SH-SY5Y (cell line): ENCODE results near the gene MAS1.
A peak's percentile ranks its signal among the peaks of the same experiment; 100 is the strongest.

Experiments used
- GATA2 ChIP-seq: IDR thresholded peaks from 2 replicates; pipeline ENCODE4 v1.6.1; 2011; ENCODE audit warnings: mild to moderate bottlenecking, low read depth, low read length
- GATA3 ChIP-seq: IDR thresholded peaks from 2 replicates; pipeline ENCODE4 v1.6.1; 2011; ENCODE audit warnings: low read depth, mild to moderate bottlenecking, low read length, moderate library complexity

Gene MAS1

DNA sequence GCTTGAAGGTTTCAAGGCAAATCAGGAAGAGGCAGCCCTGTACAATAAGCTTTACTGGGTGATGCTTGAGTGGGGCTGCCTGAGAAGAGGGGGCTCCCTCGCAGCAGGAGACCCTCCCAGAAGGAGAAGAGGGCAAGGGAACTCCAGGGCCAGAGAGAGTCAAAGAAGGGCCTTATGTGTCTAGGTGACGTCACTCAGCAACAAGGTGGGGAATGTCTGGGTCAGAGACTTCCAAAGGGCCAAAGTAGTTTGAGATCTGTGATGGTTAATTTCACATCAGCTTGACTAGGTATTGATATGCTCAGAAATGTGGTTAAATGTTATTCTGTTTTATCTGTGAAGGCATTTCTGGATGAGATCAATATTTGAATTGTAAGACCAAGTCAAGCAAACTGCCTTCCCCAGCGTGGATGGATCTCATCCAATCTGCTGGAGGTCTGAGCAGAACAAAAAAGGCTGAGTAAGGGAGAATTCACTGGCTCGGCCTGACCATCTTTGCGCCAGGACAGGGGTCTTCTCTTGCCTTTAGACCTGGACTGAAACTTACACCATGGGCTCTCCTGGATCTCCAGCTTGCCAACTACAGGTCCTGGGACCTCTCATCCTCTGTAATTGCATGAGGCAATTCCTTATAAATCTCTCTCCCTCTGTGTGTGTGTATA lies 35.9 kb downstream of the MAS1 start:
- no peak for TF ChIP-seq GATA3
- no peak for TF ChIP-seq GATA2

DNA sequence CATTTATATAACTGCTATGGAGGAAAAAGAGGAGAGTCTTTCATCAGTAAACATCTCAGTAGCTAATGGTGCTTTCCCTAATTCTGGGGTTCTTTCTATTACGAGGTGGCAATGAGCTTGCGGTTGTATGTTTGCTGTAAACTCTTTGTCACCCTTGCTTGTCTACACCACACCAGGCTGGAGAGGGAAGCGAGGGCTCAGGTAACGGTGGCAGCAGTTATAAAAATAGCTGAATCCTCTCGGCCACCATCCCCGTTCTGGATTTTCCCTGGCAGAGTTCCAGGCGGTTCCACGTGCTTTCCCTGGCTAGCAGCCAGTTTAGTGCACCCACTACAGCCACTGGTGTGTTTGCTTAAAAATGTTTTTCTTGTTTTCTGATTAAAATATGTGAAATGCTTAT lies 39.0 kb downstream of the MAS1 start:
- no peak for TF ChIP-seq GATA2
- TF ChIP-seq GATA3, result no peak

DNA sequence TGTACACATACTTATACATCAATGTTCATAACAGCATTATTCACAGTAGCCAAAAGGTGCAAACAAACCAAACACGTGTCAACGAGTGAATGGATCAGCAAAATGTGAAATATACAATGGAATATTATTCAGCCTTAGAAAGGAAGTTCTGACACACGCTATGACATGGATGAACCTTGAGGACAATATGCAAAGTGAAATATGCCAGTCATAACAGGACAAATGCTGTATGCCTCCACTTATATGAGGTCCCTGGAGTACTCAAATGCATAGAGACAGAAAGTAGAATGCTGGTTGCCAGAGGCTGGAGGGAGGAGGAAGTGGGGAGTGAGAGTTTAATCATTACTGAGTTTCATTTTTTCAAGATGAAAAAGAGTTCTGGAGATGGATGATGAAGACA lies 40.3 kb downstream of the MAS1 start:
- no peak for TF ChIP-seq GATA3
- no peak for TF ChIP-seq GATA2

DNA sequence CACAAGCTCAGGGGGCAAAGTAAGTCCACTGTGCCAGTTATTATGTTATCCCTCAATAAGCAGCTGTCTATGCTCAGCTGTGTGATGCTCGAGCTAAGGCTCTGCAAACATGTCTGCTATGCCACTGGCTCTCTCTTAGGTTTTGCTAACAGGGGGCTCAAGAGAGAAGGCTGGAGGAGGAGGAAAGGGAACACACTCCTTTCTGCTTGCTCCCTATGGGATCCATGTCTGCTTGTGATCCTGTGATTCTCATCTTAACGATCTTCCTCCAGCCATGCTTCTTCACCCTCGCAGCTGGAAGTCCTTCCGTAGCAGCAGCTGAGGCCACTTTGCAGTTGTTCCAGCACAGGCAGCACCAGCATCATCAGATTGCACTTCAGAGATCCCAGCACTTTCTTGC lies 41.1 kb downstream of the MAS1 start:
- TF ChIP-seq GATA3, result no peak
- TF ChIP-seq GATA2, result no peak

DNA sequence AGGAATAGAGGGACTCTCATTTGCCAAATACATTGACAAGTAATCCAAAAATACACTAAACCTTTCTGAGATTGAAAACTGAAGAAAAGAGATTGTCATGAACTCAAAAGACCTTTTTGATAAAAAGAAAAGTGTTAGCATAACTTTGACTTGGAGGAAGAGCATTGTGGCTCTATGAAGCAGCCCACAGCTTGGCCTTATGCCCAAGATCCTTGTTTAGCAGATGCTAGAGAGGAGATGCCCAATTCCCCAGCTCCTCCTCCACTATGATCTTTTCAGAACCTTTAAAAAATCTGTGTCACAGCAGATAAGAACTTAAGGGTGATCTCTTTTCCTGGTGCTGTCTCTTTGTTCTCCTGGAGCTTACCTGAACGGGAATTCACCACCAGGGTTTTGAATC lies 42.3 kb downstream of the MAS1 start:
- no peak for TF ChIP-seq GATA3
- TF ChIP-seq GATA2, result no peak

DNA sequence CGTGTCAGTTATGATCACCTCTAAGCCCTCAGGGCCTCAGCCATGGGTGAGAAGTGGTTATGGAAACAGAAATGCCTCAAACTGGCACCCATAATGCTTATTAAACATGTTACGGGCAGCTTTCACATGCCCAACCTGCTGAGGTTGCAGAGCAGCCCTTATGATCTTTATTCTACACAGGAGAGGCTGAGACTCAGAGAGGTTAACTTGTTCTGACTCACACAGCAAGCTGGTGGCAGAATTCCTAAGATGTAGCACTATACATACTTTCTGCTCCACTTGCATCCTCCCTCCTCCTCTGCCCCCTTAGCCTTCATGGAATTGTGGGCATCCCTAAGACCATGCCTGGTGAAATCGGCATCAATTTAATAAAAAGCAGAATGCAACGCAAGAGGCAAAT lies 43.4 kb downstream of the MAS1 start:
- TF ChIP-seq GATA2 (no peak), GATA3 (no peak)

DNA sequence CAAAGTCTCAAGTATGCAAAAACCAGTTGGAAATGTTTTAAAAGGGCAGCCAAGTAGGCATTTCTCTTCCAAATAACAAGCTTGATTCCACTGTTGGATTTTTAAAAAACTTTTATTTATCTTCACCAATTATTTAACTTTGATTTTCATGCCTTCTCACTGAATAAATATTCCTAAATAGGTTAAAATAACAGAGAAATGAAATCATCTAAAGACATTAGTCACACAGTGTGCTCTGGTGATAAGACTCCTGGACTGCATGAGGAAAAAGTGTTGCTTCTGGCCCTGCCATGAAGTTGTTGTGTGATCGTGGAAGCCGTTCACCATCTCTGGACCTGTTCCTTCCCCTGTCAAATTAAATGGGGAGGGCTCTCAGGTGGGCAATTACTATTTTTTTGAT lies 44.3 kb downstream of the MAS1 start:
- no peak for TF ChIP-seq GATA2
- TF ChIP-seq GATA3, result no peak

DNA sequence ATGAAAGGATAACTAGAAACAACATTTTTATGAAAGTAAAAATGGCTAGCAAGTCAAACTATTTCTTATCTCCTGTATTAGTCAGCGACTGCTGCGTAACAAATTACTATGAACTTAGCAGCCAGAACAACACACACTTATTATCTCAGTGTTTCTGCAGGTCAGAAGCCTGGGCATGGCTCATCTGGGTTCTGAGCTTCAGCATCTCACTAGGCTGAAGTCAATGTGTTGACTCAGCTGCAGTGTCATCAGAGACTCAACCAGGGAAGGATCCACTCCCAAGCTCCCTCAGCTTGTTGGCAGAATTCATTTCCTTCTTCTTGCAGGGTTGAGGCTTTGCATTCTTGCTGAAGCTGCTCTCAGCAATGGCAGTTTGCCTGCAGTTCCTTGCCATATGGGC lies 44.8 kb downstream of the MAS1 start:
- TF ChIP-seq GATA3 (no peak), GATA2 (no peak)

DNA sequence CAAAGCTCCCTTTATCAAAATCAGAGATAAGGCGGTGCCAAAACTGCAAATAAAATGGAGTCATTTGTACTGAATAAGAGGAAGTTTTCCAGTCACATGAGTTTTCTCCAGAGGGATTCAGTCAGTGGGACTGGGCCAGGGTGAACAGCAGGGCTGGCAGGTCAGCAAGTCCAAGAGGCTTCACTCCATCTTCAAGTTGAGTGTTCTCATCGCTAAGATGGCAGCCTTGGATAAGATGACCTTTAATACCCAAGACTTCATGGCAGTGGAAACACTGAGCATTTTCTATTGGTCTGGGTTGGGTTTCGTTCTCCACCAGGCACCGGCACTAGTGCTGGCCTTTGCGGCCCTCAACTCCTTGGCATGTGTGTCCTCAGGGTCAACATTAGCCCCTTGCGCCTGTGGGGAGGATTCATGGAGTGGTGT lies 48.8 kb downstream of the MAS1 start:
- TF ChIP-seq GATA2, result 0 out of 2 replicates have a peak, but pooled peaks have one; percentile 8
- TF ChIP-seq GATA3, result no peak
